Trophoblast cell (in vitro differentiated cells and primary cell): ENCODE results near the gene BLOC1S6.

Experiments
- DNase-seq, 2 donors: peaks; one replicate each; pipeline ENCODE4 v3.0.0-alpha.2; 2016
- H2AFZ ChIP-seq: 2 replicates; pipeline ENCODE4 v1.6.1; 2013; ENCODE audit warnings: low read length, moderate library complexity, mild to moderate bottlenecking; ENCODE audit not compliant: insufficient read depth, poor library complexity
- H2AK5ac ChIP-seq: 2 replicates; pipeline ENCODE4 v1.6.1; 2013; ENCODE audit warnings: mild to moderate bottlenecking, low read length
- H2BK120ac ChIP-seq: 2 replicates; pipeline ENCODE4 v1.6.1; 2013; ENCODE audit warnings: low read length, mild to moderate bottlenecking, moderate library complexity; ENCODE audit not compliant: insufficient read depth, poor library complexity
- H2BK12ac ChIP-seq: 2 replicates; pipeline ENCODE4 v1.6.1; 2013; ENCODE audit warnings: mild to moderate bottlenecking, low read length, moderate library complexity
- H2BK5ac ChIP-seq: 2 replicates; pipeline ENCODE4 v1.6.1; 2013; ENCODE audit warnings: low read length, low read depth, moderate library complexity, mild to moderate bottlenecking; ENCODE audit not compliant: poor library complexity
- H3K14ac ChIP-seq: 2 replicates; pipeline ENCODE4 v1.6.1; 2013; ENCODE audit warnings: mild to moderate bottlenecking, low read length
- H3K18ac ChIP-seq: 2 replicates; pipeline ENCODE4 v1.6.1; 2013; ENCODE audit warnings: mild to moderate bottlenecking, low read length
- H3K23ac ChIP-seq: 2 replicates; pipeline ENCODE4 v1.6.1; 2013; ENCODE audit warnings: low read length
- H3K27ac ChIP-seq: 2 replicates; pipeline ENCODE4 v1.5.1; 2013; ENCODE audit warnings: low read depth, mild to moderate bottlenecking, inconsistent platforms, low read length, moderate library complexity
- H3K27me3 ChIP-seq: 2 replicates; pipeline ENCODE4 v1.6.1; 2013; ENCODE audit warnings: inconsistent platforms, mild to moderate bottlenecking, low read length, moderate library complexity; ENCODE audit not compliant: insufficient read depth
- H3K36me3 ChIP-seq, 2 experiments: 1 replicate in 1 of 2; 2 replicates in 1 of 2; pipeline ENCODE4 v1.6.1; 2013; ENCODE audit warnings: low read length in 2 of 2, mild to moderate bottlenecking in 2 of 2, moderate library complexity in 1 of 2; ENCODE audit not compliant: insufficient read depth in 2 of 2, control insufficient read depth in 1 of 2
- H3K4ac ChIP-seq: 2 replicates; pipeline ENCODE4 v1.6.1; 2013; ENCODE audit warnings: low read depth, mild to moderate bottlenecking, low read length, moderate library complexity
- H3K4me1 ChIP-seq, 2 experiments: 1 replicate in 1 of 2; 2 replicates in 1 of 2; pipeline ENCODE4 v1.6.1; 2013; ENCODE audit warnings: low read length in 2 of 2, mild to moderate bottlenecking in 2 of 2, moderate library complexity in 1 of 2; ENCODE audit not compliant: insufficient read depth in 2 of 2, control insufficient read depth in 1 of 2
- H3K4me2 ChIP-seq: 2 replicates; pipeline ENCODE4 v1.6.1; 2013; ENCODE audit warnings: inconsistent platforms, mild to moderate bottlenecking, low read length, moderate library complexity
- H3K4me3 ChIP-seq: 2 replicates; pipeline ENCODE4 v1.5.1; 2013; ENCODE audit warnings: mild to moderate bottlenecking, low read depth, low read length, inconsistent platforms
- H3K79me1 ChIP-seq: one replicate; pipeline ENCODE4 v1.6.1; 2013; ENCODE audit warnings: low read length
- H3K79me2 ChIP-seq: 2 replicates; pipeline ENCODE4 v1.6.1; 2013; ENCODE audit warnings: low read length, mild to moderate bottlenecking; ENCODE audit not compliant: control insufficient read depth, insufficient read depth, poor library complexity
- H3K9ac ChIP-seq: 2 replicates; pipeline ENCODE4 v1.6.1; 2013; ENCODE audit warnings: mild to moderate bottlenecking, low read length
- H3K9me3 ChIP-seq: 2 replicates; pipeline ENCODE4 v1.6.1; 2013; ENCODE audit warnings: low read depth, mild to moderate bottlenecking, control low read depth, inconsistent platforms, low read length; ENCODE audit not compliant: insufficient read depth
- H4K12ac ChIP-seq: 2 replicates; pipeline ENCODE4 v1.6.1; 2013; ENCODE audit warnings: low read depth, mild to moderate bottlenecking, low read length, moderate library complexity
- H4K8ac ChIP-seq: 2 replicates; pipeline ENCODE4 v1.6.1; 2013; ENCODE audit warnings: low read depth, mild to moderate bottlenecking, low read length, moderate library complexity
- H4K91ac ChIP-seq: one replicate; pipeline ENCODE4 v1.6.1; 2013; ENCODE audit warnings: low read depth, mild to moderate bottlenecking, low read length, moderate library complexity
- WGBS: extraction: QIAGEN DNeasy Blood & Tissue Kit; methylation state at CpG from one replicate; pipeline ENCODE4 v1.1.7; 2013; ENCODE audit warnings: missing lambda C conversion rate; ENCODE audit not compliant: insufficient read length, insufficient coverage; ENCODE audit errors: extremely low coverage; 5-methylcytosine and 5-hydroxymethylcytosine counted together

The BLOC1S6 gene

DNA sequence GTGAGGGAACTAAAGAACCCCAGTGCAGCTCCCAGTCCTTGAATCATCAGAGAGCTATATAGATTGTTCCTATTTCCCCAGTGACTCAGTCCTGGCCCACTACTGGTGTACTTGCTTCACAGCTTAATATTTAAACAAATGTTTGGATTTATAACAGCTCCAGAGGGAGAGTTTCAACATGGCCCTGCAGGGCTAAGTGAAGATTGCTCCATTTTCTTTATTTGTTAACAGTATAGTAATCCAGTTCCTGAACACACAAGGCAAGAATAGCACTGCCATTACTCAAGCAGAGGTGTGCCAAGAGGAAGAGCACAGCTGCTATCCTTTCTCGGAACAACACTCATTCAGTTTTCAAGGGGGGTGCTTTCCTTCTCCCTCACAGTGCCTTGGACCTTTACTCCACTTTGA is 54.2 kb downstream of the BLOC1S6 start:
- Histone ChIP-seq H3K27me3 (no peaks in the 10 kb centered on the region), H3K14ac (no peak overlapping the region), H3K4me2 (no peak overlapping the region), H3K79me2 (no peaks in the 10 kb centered on the region), H3K18ac (no peak overlapping the region), H4K8ac (no peak overlapping the region), H2AK5ac (no peak overlapping the region), H3K79me1 (no peaks in the 10 kb centered on the region), H3K36me3 (no peaks in the 10 kb centered on the region), H4K12ac (no peak overlapping the region), H3K4me3 (no peak overlapping the region), H3K23ac (no peak overlapping the region), H2AFZ (no peak overlapping the region), H3K9ac (no peak overlapping the region), H4K91ac (no peak overlapping the region), H3K27ac (no peak overlapping the region), H3K9me3 (no peaks in the 10 kb centered on the region), H2BK5ac (no peak overlapping the region), H2BK120ac (no peak overlapping the region), H2BK12ac (no peak overlapping the region), H3K4me1 (peaks cover 0 to 1% of the 10 kb centered on the region in 2 experiments), H3K4ac (no peak overlapping the region)
- DNase-seq = peak; percentile 45 to 48
- no CpG with 5 or more reads among the region's 1 CpG for WGBS

DNA sequence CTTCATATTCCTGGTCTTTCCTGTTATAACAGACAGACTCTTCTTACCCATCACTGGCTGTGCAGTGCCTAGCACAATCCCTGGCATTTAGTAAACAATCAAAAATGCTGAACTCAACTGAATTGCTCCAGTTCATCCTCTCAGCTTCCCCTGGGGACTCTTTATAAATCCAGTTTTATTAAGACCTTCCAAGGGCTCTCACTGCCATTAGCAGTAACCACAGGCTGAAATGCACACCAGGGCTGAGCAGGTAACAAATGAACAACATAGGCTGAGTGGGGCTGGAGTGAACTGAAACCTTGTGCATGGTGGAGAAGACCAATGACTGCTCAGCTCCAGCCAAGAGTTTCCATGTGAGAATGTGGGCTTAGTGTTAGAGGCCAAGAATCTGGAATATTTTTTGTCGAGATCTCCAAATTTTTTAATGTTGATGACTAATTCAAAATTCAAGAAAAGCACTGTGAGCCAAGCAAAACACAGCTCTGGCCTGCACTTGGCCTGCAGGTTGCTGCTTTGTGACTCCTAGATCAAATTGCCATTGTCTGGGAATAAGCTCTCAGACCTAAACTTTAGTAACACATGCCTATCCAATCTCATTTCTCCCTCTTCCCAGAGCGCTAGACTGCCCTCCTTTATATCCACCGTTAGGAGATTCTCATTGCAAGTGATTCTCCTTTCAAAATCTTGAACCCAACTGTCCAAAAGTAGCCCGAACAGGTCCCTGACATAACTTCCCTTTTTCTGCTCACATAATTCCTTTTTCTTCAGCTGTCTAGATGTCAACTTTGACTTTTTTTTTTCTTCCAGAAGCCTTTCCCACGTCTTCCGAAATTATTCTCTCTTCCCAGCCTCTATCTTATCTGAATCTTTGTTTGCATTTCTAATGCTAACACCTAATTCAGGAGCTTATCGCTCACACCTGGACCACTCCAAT is 55.1 kb downstream of the BLOC1S6 start:
- no peak overlapping the region for H3K4ac ChIP-seq
- no peak overlapping the region for H2AK5ac ChIP-seq
- no peak overlapping the region for H3K4me3 ChIP-seq
- H3K9me3 ChIP-seq = no peaks in the 10 kb centered on the region
- H2BK12ac ChIP-seq = no peak overlapping the region
- H2BK120ac ChIP-seq = no peak overlapping the region
- no peak overlapping the region for H4K8ac ChIP-seq
- WGBS = no CpG with 5 or more reads among the region's 7 CpGs
- H2BK5ac ChIP-seq = no peak overlapping the region
- no peak overlapping the region for H3K9ac ChIP-seq
- no peak overlapping the region for H3K4me2 ChIP-seq
- no peak overlapping the region for H4K12ac ChIP-seq
- no peaks in the 10 kb centered on the region for H3K27me3 ChIP-seq
- H3K4me1 ChIP-seq = peaks cover 0 to 1% of the 10 kb centered on the region in 2 experiments
- H3K79me2 ChIP-seq = no peaks in the 10 kb centered on the region
- no peaks in the 10 kb centered on the region for H3K79me1 ChIP-seq
- no peak overlapping the region for H3K23ac ChIP-seq
- H2AFZ ChIP-seq = no peak overlapping the region
- no peak overlapping the region for H3K14ac ChIP-seq
- no peak overlapping the region for H3K18ac ChIP-seq
- H3K27ac ChIP-seq = no peak overlapping the region
- DNase-seq = no peak
- H4K91ac ChIP-seq = no peak overlapping the region
- H3K36me3 ChIP-seq = no peaks in the 10 kb centered on the region

DNA sequence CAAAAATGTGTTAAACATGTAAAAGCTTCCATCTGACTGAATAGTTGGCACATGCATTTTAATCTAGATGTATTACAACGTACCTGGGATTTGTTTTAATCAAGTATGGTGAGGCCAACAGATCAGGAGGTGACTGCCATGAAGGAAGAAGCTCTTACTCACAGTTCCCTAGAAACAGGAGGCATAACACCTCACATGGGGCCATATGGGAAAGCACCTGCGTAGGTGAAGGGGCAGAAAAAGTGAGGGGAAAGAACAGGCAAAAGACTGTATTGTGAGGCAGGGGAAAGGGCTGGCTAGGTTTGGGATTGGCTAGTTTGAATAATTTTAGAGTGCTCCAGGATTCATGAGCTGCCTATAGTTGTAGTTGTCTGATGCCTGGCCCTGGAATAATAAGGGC is 57.3 kb downstream of the BLOC1S6 start:
- no peaks in the 10 kb centered on the region for H3K79me1 ChIP-seq
- no peak overlapping the region for H4K8ac ChIP-seq
- H4K12ac ChIP-seq = no peak overlapping the region
- no peaks in the 10 kb centered on the region for H3K27me3 ChIP-seq
- no peak overlapping the region for H3K14ac ChIP-seq
- no peak overlapping the region for H2BK12ac ChIP-seq
- no peak overlapping the region for H2AFZ ChIP-seq
- WGBS = no CpG with 5 or more reads among the region's 2 CpGs
- H3K4me3 ChIP-seq = no peak overlapping the region
- H3K9me3 ChIP-seq = no peaks in the 10 kb centered on the region
- H3K23ac ChIP-seq = no peak overlapping the region
- no peak overlapping the region for H3K4ac ChIP-seq
- H3K9ac ChIP-seq = no peak overlapping the region
- no peak overlapping the region for H3K18ac ChIP-seq
- no peak overlapping the region for H3K27ac ChIP-seq
- no peak overlapping the region for H2AK5ac ChIP-seq
- DNase-seq = no peak
- no peaks in the 10 kb centered on the region for H3K79me2 ChIP-seq
- H3K36me3 ChIP-seq = no peaks in the 10 kb centered on the region
- H2BK120ac ChIP-seq = no peak overlapping the region
- peaks cover 3 to 8% of the 10 kb centered on the region in 2 experiments for H3K4me1 ChIP-seq
- H4K91ac ChIP-seq = no peak overlapping the region
- H2BK5ac ChIP-seq = no peak overlapping the region
- no peak overlapping the region for H3K4me2 ChIP-seq

DNA sequence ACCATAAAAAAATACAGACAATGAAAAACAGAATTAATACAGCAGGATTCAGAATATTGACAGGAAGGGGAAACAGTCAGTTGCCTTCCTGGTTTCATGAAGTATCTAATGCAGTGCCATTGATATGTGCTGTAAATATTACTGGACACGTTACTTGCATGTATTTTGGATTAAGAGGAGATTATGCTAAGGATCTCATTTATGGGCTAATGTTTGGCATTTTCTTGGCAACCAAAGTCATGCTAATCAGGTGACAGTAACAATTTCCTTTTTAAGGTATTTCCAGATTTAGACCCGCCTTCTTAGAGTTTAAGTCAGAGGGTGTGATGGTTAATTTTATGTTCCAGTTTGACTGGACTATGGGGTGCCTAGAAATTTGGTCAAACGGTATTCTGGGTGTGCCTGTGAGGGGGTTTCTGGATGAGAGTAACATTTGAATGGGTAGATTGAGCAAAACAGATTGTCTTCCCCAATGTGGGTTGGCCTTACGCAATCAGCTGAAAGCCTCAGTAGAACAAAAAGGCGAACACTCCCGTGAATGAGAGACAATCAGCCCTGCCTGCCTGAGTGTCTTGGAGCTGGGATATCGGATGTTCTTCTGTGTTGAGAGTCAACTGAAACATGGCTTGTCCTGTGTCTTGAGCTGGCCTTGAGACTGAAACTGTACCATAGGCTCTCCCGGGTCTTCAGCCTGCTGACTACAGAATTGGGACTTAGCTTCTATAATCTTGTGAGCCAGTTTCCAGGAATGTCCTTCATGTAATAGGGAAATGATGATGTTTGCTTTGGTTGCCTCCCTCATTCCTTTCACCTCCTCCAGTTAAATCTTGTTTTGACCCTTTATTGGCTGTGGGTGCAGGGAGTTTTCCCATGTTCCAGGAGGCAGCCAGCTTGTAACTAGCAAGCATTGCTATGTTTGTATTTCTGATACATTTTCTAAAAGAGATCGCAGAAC is 58.1 kb downstream of the BLOC1S6 start:
- H4K12ac ChIP-seq = no peak overlapping the region
- H2BK120ac ChIP-seq = no peak overlapping the region
- no peaks in the 10 kb centered on the region for H3K27me3 ChIP-seq
- peaks cover 3% of the 10 kb centered on the region for H3K9me3 ChIP-seq
- H3K4me1 ChIP-seq = peaks cover 3 to 8% of the 10 kb centered on the region in 2 experiments
- no peak overlapping the region for H2AK5ac ChIP-seq
- no peak overlapping the region for H3K4ac ChIP-seq
- no peaks in the 10 kb centered on the region for H3K79me1 ChIP-seq
- no peak overlapping the region for H3K23ac ChIP-seq
- H3K18ac ChIP-seq = no peak overlapping the region
- H3K79me2 ChIP-seq = no peaks in the 10 kb centered on the region
- H2BK5ac ChIP-seq = no peak overlapping the region
- H3K4me2 ChIP-seq = no peak overlapping the region
- H3K36me3 ChIP-seq = no peaks in the 10 kb centered on the region
- no peak overlapping the region for H2AFZ ChIP-seq
- WGBS = no CpG with 5 or more reads among the region's 9 CpGs
- DNase-seq = peak in 1 of 2 donors; percentile 28
- no peak overlapping the region for H3K4me3 ChIP-seq
- H2BK12ac ChIP-seq = no peak overlapping the region
- H4K8ac ChIP-seq = no peak overlapping the region
- no peak overlapping the region for H3K14ac ChIP-seq
- no peak overlapping the region for H3K9ac ChIP-seq
- no peak overlapping the region for H3K27ac ChIP-seq
- H4K91ac ChIP-seq = no peak overlapping the region
